GM12801 (cell line): Measurements from ENCODE around the gene FAM3D.

ENCODE experiments used
- CTCF ChIP-seq: IDR thresholded peaks from one replicate; pipeline ENCODE4 v1.5.1; 2011; ENCODE audit warnings: control low read depth; ENCODE audit not compliant: insufficient read length; ENCODE audit errors: extremely low read depth

Gene FAM3D

GRCh38 chr3:58665405-58665804 is 1.2 kb downstream of the FAM3D start:
- no peak for TF ChIP-seq CTCF

- no peak for TF ChIP-seq CTCF
Measured at GRCh38 chr3:58664611-58665010, 2.0 kb downstream of the FAM3D start.

- no peak for TF ChIP-seq CTCF
Measured at GRCh38 chr3:58661836-58662420, 4.6 kb downstream of the FAM3D start.

GRCh38 chr3:58660998-58661397 is 5.6 kb downstream of the FAM3D start:
- no peak for TF ChIP-seq CTCF

GRCh38 chr3:58659051-58659675 is 7.4 kb downstream of the FAM3D start:
- no peak for TF ChIP-seq CTCF

- no peak for TF ChIP-seq CTCF
Measured at GRCh38 chr3:58658508-58658907, 8.1 kb downstream of the FAM3D start.

GRCh38 chr3:58657571-58658141 is 8.9 kb downstream of the FAM3D start:
- no peak for TF ChIP-seq CTCF
